Stromal cell of bone marrow (primary cell): Measurements from ENCODE around the gene CCDC191.

Source experiments
- DNase-seq: peaks from one replicate; pipeline ENCODE4 v3.0.0-alpha.2; 2012; ENCODE audit warnings: low read depth

Gene CCDC191, protein sequence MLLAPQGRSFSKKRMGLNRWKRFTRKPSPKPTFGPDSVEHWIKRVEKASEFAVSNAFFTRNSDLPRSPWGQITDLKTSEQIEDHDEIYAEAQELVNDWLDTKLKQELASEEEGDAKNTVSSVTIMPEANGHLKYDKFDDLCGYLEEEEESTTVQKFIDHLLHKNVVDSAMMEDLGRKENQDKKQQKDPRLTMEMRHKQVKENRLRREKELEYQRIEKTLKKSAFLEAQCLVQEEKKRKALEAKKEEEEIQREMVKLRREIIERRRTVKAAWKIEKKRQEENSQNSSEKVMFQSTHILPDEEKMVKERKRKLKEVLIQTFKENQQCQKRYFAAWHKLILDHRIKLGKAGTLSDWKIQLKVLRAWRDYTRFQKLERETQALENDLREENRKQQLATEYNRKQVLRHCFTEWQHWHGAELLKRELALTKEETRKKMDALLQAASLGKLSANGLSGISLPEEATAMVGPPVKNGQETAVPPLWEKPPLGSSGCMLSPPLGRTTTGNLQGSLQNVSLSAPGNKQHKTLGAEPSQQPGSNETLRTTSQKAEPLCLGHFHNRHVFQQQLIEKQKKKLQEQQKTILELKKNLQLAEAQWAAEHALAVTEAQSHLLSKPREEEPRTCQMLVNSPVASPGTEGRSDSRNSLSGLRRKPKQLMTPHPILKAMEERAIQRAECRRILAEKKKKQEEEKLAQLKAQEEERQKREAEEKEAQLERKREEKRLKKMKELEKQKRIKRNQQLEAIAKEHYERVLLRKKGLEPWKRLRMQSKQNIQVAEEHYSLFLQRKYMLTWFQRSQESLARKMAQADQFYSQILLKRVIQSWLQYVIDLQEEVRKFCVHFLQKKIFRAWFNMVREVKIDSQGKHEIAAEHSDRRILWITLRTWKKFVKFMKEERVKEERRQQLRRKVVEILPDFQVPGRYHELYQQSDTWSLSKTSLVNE

DNA sequence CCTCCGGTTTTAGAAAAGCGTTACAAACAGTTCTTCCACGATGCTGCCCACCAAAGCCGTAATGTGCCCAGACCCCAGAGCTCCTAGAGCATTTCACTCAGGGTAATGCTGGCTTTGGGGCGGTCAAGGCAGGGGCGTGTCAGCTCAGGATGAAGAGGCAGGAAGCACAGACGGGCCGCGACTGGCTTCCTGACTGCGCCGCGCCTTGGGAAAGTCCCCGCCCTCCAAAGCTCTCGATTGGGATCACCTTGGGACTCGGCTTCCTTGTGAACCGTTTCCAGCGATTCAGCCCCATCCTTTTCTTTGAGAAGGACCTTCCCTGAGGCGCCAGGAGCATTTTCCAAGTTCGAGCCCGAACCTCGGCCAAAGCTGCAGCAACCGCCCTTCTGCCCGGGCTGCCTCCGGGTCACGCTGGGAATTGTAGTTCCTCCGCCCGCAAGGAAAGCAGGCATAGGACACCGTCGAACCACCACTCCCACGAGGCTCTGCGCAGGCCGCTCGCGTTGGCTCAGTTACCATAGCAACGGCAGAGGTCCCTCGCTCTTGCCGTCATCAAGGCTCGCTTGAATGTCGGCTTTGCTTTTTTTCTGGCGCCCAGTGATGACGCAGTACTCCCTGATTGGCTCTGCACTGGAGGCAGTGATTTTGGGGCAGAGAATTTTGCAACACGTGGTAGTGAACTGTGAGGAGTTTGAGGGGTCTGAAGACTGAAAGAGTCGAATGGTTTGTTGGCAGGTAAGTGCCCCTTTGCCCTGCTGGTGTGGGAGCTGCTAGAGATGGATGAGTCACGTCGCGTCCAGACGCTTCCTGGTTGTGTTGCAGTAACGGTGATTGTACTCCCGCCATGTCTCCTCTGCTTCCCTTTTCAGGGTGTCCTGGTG is at the start of gene CCDC191, which contains the start of gene QTRT2:
TSS of gene CCDC191 (minus strand) at position 397 of the 881 bp plus-strand sequence. CDS start at position 337, 60 bp downstream.
TSS of gene QTRT2 (plus strand) at position 608 of the 881 bp plus-strand sequence. CDS start 8,521 bp downstream, outside the sequence.
- peak; percentile 100 for DNase-seq

DNA sequence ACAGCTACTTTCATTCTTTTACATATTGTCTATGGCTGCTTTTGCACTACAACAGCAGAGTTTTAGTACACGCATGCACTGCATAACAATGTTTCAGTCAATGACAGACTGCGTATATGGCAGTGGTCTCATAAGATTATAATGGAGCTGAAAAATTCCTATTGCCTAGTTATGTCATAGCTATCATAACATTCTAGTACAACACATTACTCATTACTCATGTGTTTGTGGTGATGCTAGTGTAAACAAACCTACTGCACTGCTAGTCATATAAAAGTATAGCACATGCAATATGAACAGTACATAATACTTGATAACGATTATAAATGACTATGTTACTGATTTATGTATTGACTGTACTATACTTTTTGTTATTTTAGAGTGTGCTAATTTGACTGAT is 48.1 kb upstream of the CCDC191 start:
- DNase-seq, result no peak

DNA sequence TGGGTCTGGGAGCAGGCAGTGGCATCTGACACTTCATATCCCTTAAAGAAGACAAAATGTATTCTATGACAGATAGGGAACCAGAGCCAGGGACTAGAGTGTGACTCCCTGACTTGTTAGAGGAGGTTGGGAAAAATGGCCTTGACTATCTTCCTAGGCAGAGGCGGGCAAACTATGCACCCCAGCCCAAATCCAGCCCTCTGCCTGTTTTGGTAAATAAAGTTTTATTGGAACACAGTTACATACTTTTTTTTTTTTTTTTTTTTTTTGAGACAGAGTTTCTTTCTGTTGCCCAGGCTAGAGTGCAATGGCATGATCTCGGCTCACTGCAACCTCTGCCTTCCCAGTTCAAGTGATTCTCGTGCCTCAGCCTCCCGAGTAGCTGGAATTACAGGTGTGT is 47.5 kb upstream of the CCDC191 start:
- no peak for DNase-seq

DNA sequence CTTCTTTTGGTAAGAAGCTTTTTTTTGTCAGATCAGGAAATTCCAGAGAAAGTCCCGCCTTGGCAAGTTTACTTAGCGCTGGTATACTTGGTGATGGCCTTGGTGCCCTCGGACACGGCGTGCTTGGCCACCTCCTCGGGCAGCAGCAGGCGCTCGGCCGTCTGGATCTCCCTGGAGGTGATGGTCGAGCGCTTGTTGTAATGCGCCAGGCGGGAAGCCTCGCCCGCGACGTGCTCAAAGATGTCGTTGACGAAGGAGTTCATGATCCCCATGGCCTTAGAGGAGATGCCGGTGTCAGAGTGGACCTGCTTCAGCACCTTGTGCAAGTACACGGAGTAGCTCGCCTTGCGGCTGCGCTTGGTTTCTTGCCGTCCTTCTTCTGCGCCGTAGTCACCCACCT is 46.9 kb upstream of the CCDC191 start:
- no peak for DNase-seq

DNA sequence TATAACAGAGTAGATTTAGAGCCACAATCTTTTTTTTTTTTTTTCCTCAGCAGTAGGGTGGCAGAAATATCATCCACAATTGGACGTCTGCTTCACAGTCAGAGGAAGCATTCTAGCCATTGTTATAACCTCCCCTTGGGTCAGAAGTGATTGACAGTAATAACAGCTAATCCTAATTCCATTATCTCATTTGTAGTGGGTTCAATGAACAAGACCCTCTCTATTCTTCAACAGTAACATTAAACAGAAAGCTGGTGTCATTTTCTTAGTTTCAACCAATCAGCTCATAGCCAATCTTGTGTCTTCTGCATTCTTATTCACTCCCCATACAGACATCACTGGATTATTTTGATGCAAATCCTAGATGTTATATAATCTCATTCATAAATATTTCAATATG is 44.8 kb upstream of the CCDC191 start:
- no peak for DNase-seq

GRCh38 chr3:114095796-114096195 is 39.5 kb upstream of the CCDC191 start:
- DNase-seq, result no peak

- DNase-seq, result peak; percentile 56
These were observed 37.3 kb upstream of the CCDC191 start for GRCh38 chr3:114093596-114093995.

DNA sequence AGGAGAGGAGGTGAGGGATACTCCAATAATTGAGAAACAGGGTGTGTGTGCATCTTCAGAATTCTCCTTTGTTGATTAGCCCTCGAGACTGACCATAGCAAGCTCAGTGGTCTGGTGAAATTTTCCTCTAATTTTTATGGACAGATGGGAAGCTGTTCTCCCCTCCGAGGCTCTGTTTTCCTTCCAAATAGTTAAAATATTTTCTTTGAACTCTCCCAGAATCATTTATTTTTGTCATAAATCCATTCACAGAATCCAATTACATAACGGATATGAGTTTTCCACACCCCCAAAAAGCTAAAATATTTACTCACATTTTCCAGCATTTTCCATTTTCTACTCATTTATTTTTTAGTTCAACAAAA is 36.7 kb upstream of the CCDC191 start:
- DNase-seq, result no peak

DNA sequence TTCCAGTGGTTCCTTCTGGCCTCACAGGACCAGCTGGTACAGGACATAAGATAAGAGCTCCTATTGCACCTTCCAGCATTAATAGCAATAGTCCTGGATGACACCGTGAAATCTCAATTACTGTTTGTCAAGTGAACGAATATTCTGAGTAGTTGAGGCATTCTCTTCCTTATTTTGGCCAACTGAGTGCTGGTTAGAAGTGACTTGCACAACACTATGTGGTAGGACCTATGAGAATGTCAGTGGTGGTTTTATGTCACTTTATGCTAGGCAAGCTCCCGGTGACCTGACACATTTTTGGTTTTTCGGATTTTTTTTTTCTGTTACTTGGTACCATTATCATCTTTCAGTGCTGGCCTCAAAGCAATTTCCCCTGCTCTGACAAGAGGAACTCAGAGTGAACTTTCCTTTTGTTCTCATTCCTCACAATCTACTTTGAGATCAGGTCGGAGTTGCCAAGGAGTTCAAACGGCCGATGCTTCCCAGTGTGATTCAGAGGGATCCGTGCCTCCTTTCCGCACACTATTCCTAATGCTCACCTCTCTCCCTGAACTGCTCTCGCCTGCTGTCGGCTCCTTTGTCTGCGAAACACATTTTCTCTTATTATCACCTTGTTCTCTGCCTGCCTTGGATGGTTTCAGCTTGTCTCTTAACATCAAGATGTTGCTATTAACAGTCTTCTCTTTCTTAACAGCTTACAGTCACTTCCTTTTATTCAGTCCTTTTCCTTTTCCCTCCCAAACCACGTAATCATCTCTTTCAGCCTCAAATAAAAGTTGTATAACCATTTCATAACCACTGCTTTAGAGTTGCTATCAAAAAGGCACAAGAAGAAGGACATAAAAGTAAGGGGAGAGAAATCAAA is 36.1 kb upstream of the CCDC191 start:
- DNase-seq, result no peak

- no peak for DNase-seq
These were observed 33.3 kb upstream of the CCDC191 start for GRCh38 chr3:114089675-114090074.

DNA sequence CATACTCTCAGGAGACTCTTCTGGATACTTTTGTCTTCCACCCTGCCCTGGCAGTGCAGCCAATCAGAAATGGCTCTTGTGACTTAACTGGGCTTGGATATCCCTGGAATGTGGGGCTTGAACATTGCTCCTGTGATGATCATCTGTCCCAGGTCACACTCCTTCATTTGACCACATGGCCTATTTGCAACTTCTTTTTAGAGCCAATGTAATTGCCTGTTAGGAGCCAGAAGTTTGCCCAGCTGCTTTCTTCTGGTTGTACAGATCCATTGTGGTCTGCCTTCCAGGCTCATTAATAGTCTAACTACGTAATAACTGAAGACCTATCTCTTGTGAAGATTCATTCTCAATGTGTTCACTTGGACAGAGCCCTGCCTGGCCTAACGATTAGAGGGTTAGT is 30.0 kb upstream of the CCDC191 start:
- no peak for DNase-seq

- DNase-seq, result no peak
These were observed 26.8 kb upstream of the CCDC191 start for GRCh38 chr3:114083112-114083511.

DNA sequence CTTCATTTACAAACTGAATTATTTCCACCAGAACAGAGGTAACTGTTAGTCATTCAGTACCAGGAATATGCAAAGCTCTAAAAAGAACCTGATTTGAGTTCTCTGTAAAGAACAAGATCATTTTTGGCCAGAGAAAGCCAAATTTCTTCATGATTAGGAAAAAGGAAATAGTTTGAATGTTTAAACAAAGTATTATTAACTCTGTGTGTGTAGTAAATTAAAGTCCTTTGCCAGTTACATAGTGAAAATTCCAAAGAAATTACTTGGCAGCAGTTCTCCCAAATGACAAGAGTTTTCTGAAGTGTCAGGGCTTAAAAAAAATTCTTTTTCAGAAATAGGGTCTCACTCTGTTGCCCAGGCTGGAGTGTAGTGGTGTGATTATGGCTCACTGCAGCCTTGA is 24.7 kb upstream of the CCDC191 start:
- no peak for DNase-seq

- DNase-seq, result no peak
These were observed 23.9 kb upstream of the CCDC191 start for GRCh38 chr3:114080201-114080600.

DNA sequence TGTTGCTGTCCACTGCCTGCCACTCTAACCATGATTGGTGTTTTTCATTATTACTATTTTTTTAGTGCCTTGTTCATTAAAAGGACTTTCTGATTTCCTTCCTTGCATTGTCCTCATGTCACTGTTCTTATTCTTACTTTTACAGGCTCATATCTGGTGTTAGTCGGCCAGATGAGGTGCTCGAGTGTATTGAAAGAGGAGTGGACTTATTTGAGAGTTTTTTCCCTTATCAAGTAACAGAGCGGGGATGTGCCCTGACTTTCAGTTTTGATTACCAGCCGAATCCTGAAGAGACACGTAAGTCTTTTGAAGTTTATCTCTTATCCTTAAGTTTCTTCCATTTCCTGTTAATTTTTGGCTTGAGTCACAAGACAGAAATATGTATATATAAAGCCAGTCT is 23.4 kb upstream of the CCDC191 start:
- DNase-seq, result no peak

- DNase-seq, result no peak
These were observed 21.8 kb upstream of the CCDC191 start for GRCh38 chr3:114078126-114078525.

DNA sequence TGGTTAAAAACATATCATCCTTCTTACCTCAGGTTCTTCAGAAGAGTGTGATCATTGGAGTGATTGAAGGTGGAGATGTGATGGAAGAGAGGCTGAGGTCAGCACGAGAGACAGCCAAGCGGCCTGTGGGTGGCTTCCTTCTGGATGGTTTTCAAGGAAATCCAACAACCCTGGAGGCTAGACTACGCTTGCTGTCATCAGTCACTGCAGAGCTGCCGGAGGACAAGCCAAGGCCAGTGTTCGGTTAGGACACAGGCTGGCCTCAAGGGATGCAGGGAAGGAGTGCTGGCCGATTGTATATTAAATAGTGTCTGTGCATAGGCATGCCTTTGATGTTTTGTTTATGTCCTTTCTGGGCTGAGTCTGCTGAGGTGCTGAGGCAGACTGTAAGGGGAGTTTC is 20.4 kb upstream of the CCDC191 start:
- no peak for DNase-seq

GRCh38 chr3:114071786-114072185 is 15.5 kb upstream of the CCDC191 start:
- no peak for DNase-seq

- DNase-seq, result no peak
These were observed 12.0 kb upstream of the CCDC191 start for GRCh38 chr3:114068336-114068735.

DNA sequence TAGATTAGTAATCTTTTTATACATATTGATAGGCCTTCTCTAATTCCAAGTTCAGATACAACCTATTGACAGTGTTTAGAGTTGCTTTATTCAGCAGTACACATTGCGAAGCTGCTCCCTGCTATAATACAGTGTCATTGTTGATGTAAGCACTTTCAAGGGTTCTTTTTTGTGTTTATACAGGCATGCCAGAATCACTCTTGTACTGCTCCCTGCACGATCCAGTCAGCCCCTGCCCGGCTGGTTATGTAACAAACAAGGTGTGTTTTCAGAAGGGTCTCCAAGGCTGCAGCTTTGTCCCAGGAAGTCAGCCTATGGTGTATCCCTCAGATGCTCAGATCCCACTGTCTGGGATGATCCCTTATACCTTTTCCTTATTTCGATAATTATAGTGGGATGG is 11.5 kb upstream of the CCDC191 start:
- no peak for DNase-seq
